Measurements from ENCODE around the gene SLC26A4. TPM values are rescaled to one million over a fixed set of nuclear protein-coding genes. Genes with fewer than 3 reads are reported as not detected.

The SLC26A4 gene
- total RNA-seq, 1 donor from 2014 or later = 1.0 TPM

GRCh38 chr7:107687656-107688055, 27.0 kb downstream of the SLC26A4 start:
- H3K27me3 ChIP-seq (ENCODE audit: low read depth) = no peaks in the 10 kb centered on the region
- H3K36me3 ChIP-seq = no peaks in the 10 kb centered on the region
- DNase-seq (no peak), ATAC-seq (no peak)
- H3K4me3 ChIP-seq = no peak overlapping the region
- TF ChIP-seq, protein P1, sequence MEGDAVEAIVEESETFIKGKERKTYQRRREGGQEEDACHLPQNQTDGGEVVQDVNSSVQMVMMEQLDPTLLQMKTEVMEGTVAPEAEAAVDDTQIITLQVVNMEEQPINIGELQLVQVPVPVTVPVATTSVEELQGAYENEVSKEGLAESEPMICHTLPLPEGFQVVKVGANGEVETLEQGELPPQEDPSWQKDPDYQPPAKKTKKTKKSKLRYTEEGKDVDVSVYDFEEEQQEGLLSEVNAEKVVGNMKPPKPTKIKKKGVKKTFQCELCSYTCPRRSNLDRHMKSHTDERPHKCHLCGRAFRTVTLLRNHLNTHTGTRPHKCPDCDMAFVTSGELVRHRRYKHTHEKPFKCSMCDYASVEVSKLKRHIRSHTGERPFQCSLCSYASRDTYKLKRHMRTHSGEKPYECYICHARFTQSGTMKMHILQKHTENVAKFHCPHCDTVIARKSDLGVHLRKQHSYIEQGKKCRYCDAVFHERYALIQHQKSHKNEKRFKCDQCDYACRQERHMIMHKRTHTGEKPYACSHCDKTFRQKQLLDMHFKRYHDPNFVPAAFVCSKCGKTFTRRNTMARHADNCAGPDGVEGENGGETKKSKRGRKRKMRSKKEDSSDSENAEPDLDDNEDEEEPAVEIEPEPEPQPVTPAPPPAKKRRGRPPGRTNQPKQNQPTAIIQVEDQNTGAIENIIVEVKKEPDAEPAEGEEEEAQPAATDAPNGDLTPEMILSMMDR (IDR thresholded peaks at IDR 0.05) = no peak
- H3K4me1 ChIP-seq = no peaks in the 10 kb centered on the region
- H3K9me3 ChIP-seq = no peaks in the 10 kb centered on the region
- intact Hi-C loops (cut with DNase I) = no loop called here
- no peak overlapping the region for H3K27ac ChIP-seq

GRCh38 chr7:107689553-107689952, 28.9 kb downstream of the SLC26A4 start:
- H3K36me3 ChIP-seq = no peaks in the 10 kb centered on the region
- H3K4me3 ChIP-seq = no peak overlapping the region
- DNase-seq = no peak
- TF ChIP-seq, protein P1 (IDR thresholded peaks at IDR 0.05) = no peak
- intact Hi-C loops (cut with DNase I) = no loop called here
- no peaks in the 10 kb centered on the region for H3K27me3 ChIP-seq (ENCODE audit: low read depth)
- no peak overlapping the region for H3K27ac ChIP-seq
- H3K4me1 ChIP-seq = no peaks in the 10 kb centered on the region
- no peaks in the 10 kb centered on the region for H3K9me3 ChIP-seq
- no peak for ATAC-seq

DNA sequence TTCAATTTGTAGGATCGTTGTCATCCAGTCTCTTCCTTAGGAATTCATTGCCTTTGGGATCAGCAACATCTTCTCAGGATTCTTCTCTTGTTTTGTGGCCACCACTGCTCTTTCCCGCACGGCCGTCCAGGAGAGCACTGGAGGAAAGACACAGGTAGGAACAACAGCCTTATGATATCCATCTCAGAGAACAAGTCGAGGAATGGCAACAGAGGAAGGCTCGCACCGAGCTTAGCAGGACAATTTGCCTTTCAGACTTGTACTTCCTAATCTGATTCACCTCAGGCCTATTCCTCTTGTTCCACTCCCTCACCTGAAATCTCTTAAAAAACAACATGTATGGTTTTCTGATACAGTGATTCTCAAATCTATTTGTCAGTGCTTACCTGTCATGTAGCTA, 29.5 kb downstream of the SLC26A4 start:
- ATAC-seq = no peak
- TF ChIP-seq, protein P1 (IDR thresholded peaks at IDR 0.05) = no peak

DNA sequence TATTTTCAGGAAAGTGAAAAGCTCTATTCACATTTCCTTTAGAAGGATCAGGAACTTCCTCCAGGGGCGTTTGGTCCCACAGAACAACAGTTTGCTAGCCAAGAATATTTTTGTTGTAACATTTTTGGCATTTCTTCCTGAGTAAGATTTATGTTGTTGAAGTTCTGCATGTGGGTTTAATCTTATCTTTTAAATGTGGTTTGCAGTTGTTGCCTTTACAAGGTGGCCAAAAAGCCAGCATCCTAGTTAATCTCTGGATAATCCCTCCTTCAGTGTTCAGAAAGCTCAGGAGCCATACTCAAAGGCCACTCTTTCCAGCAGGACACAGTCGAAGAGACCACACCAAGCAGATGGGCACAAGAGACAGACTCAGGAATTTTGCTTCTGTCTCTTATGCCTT, 30.0 kb downstream of the SLC26A4 start:
- DNase-seq (no peak), ATAC-seq (no peak)
- no peaks in the 10 kb centered on the region for H3K9me3 ChIP-seq
- no peaks in the 10 kb centered on the region for H3K27me3 ChIP-seq (ENCODE audit: low read depth)
- TF ChIP-seq, protein P1 (IDR thresholded peaks at IDR 0.05) = no peak
- H3K27ac ChIP-seq = no peak overlapping the region
- no peak overlapping the region for H3K4me3 ChIP-seq
- intact Hi-C loops (cut with DNase I) = no loop called here
- no peaks in the 10 kb centered on the region for H3K4me1 ChIP-seq
- no peaks in the 10 kb centered on the region for H3K36me3 ChIP-seq

More for the DNA sequence above, 29.5 kb downstream of the SLC26A4 start:
- no peak overlapping the region for H3K4me3 ChIP-seq
- H3K27me3 ChIP-seq (ENCODE audit: low read depth) = no peaks in the 10 kb centered on the region
- intact Hi-C loops (cut with DNase I) = no loop called here
- H3K36me3 ChIP-seq = no peaks in the 10 kb centered on the region
- no peaks in the 10 kb centered on the region for H3K4me1 ChIP-seq
- H3K9me3 ChIP-seq = no peaks in the 10 kb centered on the region
- DNase-seq = no peak
- no peak overlapping the region for H3K27ac ChIP-seq

- no peak for DNase-seq
- Histone ChIP-seq H3K9me3 (no peaks in the 10 kb centered on the region), H3K27ac (no peak overlapping the region), H3K36me3 (no peaks in the 10 kb centered on the region), H3K27me3 (ENCODE audit: low read depth) (no peaks in the 10 kb centered on the region), H3K4me1 (no peaks in the 10 kb centered on the region), H3K4me3 (no peak overlapping the region)
- TF ChIP-seq, protein P1 (IDR thresholded peaks at IDR 0.05) = no peak
- no peak for ATAC-seq
- intact Hi-C loops (cut with DNase I) = no loop called here
These were observed 31.1 kb downstream of the SLC26A4 start for GRCh38 chr7:107691716-107692115.

- Histone ChIP-seq H3K36me3 (no peaks in the 10 kb centered on the region), H3K4me3 (no peak overlapping the region), H3K4me1 (no peaks in the 10 kb centered on the region), H3K9me3 (no peaks in the 10 kb centered on the region), H3K27me3 (ENCODE audit: low read depth) (no peaks in the 10 kb centered on the region), H3K27ac (no peak overlapping the region)
- TF ChIP-seq, protein P1 (IDR thresholded peaks at IDR 0.05) = no peak
- intact Hi-C loops (cut with DNase I) = no loop called here
- ATAC-seq (no peak), DNase-seq (no peak)
These were observed 31.9 kb downstream of the SLC26A4 start for GRCh38 chr7:107692501-107692900.

Measured in lower lobe of right lung (tissue), 2 donors.